NCI-H2227 (cell line): ENCODE measurements around the gene NRARP.

Experiments
- DNase-seq: peaks from one replicate; lab custom pipeline; 2025; ENCODE audit not compliant: unreplicated experiment; lab: John Stamatoyannopoulos, UW

Gene NRARP

DNA sequence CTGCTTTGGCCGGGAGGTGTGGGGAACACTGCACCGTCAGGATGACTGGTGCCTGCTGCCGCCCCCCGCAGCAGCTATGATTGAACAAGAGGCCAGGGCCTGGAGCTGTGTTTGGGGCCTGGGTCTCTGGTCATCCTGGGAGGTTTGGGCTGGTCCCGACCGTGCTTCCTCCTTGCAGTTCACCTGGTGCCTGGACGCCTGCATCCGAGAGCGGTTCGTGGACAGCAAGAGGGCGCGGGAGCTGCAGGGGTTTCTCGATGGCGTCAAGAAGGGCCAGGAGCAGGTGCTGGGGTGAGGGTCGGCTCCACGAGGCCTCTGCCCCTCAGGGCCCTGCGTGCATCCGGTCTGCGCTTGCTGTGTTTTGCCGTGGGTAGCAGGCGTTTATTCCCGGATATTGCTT lies 38.0 kb downstream of the NRARP start:
- DNase-seq: no peak

DNA sequence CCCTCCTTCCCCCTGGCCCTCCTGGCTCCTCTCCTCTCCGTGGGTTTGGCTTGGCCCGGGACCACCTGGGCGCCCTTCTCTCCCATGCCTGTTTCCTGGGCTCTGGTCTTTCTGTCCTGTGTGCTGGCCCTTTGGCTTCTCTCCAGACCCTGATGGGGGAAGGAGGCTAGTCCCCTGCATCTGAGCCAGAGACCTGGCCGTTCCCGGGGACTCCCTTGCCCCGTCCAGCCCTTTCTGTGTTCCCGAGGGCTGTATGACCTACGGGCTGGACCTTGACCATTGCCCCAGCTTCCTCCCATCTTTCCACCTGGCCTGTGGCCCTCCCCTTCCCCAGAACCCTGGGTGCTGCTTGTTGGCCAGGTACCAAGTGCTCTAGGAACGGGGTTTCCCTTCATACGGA lies 38.6 kb downstream of the NRARP start:
- DNase-seq: no peak

DNA sequence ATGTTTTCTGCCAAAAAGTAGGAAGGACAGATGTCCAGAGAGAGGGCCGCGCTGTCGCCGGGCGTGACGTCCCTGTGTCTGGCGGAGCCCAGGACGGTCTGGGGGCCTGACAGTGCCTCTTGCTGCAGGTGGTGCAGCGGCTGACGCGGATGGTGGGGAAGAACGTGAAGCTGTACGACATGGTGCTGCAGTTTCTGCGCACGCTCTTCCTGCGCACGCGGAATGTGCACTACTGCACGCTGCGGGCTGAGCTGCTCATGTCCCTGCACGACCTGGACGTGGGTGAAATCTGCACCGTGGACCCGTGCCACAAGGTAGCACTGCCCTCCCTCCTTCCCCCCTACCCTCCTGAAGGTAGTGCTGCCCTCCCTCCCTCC lies 39.2 kb downstream of the NRARP start:
- DNase-seq: no peak

DNA sequence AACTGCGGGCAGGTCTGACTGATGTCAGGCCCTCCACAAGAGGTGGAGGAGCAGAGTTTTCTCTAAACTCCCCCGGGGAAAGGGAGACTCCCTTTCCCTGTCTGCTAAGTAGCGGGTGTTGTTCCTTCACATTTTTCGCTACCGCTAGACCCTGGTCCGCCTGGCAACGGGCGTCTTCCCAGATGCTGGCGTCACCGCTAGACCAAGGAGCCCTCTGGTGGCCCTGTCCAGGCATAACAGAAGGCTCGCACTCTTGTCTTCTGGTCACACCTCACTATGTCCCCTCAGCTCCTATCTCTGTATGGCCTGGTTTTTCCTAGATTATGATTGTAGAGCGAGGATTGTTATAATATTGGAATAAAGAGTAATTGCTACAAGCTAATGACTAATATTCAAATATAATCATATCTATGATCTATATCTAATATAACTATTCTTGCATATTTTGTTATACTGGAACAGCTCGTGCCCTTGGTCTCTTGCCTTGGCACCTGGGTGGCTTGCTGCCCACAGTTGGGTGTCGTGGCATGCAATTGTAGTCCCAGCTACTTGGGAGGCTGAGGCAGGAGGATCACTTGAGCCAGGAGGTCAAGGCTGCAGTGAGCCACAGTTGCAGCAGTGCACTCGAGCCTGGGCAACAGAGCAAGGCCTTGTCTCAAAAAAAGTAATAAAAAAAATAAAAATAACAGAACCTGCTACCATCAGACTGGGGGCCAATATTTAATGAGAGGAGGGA lies 39.7 kb downstream of the NRARP start:
- DNase-seq: peak; percentile 15

DNA sequence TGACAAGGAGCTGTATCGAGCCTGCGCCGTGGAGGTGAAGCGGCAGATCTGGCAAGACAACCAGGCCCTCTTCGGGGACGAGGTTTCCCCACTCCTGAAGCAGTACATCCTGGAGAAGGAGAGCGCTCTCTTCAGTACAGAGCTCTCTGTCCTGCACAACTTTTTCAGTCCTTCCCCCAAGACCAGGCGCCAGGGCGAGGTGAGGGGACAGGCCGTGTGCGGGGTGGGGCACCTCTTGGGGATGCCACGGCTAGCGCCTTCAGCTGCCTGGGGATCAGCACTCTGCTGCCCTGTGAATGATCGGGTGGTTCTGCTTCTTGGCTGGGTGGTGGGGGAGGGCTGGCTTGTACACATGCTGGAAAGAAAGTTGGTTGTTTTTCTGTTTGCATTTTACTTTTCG lies 45.2 kb downstream of the NRARP start:
- DNase-seq: no peak

DNA sequence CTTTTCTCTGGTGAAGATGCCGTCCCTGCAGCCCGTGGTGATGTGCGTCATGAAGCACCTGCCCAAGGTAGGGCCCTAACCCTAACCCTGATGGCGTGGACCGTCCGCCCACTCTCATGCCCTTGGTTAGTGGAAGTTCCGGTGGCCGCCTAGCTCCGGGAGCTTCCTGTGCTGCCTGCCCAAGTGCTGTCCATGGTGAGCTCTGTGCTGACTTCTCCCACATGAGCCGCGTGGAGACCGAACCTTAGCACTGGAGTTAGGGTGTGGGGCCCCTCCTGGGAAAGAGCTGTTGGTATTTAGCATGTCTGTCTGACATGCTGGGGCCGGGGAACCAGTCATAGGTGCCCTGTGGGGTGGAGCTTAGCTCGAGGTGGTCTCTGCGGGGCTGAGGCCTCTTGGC lies 45.7 kb downstream of the NRARP start:
- DNase-seq: no peak

DNA sequence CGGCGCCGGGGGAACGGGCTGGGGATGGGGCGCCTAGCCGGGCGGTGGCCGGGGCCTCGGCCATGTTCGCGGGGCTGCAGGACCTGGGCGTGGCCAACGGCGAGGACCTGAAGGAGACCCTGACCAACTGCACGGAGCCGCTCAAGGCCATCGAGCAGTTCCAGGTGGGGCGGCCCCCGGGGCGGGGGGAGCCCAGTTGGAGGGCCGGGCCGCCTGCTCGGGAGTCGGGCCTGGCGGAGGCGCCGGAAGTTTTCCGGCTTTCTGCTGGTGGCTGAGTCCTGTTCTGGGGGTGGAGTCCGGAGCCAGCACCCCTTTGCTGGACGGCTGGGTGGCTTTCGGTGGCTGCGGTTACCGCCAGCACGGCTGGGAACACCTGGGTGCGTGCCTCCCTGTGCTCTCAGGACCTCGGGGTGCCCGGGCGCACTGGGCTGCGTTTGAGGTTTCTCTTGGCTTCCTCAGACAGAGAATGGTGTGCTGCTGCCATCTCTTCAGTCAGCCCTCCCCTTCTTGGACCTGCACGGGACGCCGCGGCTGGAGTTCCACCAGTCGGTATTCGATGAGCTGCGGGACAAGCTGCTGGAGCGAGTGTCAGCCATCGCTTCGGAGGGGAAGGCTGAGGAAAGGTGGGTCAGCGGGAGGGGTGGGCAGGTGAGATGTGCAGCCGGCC lies 46.5 kb downstream of the NRARP start:
- DNase-seq: peak; percentile 72

DNA sequence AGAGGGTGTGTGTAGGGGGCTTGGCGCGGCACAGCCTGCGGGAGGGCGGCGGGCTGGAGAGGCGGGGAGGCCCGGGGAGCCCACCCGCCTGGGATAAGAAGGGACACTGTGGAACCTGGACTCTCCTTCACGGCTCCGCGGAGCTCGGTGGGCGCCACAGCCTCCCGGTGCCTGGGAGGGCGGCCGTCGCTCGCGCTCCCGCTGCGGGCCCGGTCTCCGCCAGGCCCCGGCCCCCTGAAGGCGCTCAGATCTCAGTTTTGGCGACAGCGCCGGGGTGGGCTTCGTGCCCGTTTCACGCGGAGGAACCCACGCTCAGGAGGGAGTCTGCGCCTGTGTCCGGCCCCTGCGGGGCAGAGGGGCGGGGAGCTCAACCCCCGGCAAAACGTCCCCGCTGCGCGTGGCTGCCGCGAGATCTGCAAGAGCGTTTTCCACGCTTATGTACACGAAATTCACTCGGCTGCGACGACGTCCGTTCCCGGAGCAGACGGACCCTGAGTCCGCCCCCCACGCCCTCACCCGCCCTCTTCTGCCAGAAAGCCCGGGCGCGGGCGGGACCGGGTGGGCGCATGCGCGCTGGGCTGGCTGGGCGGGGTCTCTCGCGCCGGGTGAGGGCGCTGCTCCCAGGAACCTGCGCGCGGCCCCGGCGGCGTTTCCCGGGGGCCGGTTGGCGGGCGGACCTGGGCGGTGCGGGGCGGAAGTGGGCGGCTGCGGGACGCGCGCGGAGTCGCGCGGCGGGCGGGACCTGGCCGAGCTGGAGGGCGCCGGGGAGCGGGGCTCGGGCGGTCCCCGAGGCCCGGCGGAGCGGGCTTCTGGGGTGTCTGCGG lies 47.2 kb downstream of the NRARP start, which contains the start of gene NELFB:
TSS of gene NELFB (plus strand) at position 704 of the 824 bp plus-strand sequence.
- peak; percentile 92 for DNase-seq

DNA sequence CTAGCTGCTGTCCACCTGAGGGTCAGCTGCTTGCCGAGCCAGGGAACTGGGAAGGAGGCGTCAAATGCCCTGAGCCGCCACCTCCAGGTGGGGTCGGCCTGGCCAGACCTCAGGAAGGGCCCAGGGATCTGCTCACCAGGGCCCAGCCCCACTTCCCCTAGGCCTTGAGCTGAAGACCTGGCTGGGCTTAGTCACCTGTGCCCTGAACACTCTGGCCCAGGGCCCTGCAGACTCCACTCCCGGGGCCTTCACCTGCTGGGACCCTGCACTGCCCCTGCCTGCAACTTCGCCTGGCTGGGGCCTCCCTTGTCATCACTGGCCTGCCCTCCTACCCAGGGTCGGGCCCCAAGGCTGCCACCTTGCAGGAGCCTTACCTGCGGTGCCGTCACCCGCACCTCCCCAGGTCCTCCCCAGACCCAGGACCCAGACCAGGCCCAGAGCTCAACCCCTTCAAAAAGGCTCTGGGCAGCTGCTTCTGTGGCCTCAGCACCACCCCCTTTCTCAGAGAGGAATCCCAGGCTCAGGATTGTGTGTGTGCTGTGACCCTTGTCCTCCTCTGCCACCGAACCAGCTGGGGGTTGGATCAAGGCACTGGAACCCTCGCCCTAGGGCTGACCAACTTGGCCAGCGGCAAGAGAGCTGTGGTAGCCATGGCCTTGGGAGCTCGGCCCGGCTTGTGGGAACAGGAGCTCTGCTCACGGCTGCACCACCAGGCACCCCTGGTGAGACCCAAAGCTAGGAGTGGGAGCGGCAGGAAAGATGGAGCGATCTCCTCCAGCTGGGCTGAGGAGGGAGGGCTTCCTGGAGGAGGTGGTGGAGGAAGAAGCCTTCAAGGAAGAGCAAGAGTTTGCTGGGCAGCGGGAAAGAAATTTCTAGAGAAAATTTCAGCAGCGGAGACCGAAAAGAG lies 48.1 kb downstream of the NRARP start:
- DNase-seq: no peak

DNA sequence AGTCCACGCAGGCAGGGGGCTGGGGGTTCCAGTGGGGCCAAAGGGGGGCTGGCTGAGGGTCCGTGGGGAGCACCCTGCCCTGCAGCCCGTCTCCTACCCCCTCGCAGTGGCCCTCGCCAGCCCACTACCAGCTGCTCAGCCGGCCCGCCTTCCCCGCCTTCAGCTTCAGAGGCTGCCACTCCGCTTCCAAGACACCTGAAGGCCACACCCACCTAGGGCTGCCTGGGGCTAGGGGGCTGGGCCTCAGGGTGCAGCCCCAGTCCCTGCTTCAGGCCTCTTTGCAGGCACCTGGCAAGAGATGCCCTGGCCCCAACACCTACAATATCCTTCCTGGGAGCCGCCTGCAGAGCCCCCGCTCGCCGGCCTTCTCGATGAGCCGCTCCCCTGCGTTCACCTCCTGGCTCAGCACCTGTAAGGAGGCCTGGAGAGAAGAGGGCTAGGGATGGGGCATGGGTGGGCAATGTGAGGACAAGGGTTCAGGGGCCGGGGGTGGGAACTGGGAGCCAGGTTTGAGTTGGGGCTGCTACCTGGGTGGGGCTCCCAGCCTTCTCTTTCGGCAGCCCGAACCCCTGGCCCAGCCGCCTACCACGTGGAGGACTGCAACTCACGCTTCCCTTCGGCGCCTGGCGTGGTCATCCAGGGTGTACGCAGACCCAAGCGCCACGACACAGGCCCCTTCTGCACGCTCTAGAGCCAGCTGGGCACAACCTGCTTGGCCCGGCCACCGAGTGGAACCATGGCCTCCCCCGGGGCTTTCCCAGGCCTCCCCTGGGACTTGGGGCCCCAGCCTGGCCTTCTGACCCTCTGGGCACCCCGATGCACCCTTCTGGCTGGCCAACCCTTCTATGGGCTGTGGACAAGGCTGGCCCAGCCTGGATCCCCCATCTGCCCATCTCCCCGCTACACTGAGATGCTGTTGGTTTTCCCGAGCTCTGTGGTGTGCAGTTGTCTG lies 49.2 kb downstream of the NRARP start:
- DNase-seq: no peak

DNA sequence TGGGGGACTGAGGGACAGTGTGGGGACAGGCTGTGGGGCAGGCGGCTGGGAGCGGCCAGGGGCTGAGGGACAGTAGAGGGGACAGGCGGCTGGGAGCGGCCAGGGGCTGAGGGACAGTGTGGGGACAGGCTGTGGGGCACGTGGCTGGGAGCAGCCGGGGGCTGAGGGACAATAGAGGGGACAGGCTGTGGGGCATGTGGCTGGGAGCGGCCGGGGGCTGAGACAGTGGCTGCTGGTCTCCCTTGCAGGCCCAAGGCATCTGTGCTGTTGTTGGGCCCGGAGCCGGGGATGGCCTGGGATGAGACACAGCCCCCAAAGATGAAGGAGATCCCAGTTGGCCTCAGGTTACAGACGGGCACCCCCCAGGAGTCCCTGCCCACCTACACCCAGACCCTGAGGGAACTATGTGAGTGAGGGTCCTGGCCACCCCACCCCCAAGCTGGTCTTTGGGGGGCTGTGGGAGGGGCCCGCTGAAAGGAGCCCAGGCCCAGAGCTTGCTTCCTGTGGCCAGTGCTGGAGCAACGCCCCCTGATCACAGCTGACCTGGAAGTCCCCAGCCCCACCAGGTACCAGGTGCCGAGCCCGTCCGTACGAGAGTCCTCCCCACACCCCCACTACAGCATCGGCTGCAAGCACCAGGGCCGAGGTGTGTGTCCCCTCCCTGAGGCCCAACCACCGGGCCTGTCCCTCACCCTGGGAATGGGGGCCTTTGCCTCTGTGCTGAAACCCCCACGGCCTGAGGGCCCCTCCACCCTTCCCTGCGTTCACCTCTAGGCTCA lies 50.4 kb downstream of the NRARP start:
- DNase-seq: no peak

DNA sequence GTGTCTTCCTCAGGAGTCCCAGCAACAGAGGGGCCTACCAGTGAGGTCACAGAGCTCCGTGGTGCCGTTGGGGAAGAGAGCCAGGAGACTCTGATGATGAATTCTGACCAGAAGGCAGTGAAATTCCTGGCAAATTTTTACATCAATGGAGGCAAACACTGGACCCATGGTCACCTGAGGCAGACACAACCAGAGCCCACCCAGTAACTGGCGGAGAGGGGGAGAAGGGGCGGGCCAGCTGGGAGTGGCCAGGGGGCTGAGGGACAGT lies 50.9 kb downstream of the NRARP start, which contains the start of gene STPG3:
TSS of gene STPG3 (plus strand) at position 93 of the 268 bp plus-strand sequence. CDS start at position 94, 1 bp downstream.
- DNase-seq: no peak

DNA sequence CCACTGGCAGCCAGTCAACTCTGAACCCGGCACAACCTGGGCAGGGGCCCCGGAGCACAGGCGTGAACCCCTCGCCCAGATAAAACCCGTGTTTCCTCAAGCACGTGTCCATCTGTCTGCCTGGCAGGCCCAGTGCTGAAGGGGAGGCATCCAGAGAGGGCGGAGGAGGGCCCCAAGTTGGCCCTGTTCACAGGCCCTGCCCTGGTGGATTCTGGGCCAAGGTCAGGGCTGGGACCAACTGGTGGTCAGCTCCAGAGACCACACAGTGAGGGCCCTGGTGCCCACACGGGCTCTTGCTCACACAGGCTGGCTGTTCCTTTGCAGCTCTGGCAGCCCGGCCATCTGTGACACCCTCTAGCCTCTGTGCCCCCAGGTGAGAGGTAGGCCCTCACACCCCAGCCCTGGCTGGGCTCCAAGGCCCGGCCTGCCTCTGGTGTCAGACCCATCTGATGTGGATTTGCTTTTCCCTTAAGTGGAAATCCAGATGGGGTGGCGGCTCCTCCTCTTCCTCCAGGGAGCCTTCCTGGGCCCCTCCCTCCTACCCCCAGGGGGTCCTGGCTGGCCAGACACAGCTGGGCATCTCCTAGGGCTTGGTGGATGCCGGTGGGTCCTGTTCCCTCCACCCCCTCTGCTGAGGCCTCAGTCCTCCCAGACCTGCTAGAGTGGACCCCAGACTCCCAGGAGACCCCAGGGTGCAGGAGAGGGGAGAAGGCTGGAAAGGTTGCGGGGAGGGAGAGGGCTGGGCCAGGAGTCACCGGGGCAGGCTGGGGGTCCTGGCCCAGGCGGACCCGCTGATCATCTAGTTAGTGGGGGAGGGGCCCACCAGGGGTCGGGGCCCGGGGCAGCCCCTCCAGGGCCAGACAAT lies 51.5 kb downstream of the NRARP start:
- no peak for DNase-seq
